Psoas muscle (tissue), 8 donors: ENCODE measurements around the gene TMPRSS3. TPM values are rescaled to one million over a fixed set of nuclear protein-coding genes. Genes with fewer than 3 reads are reported as not detected.

Experiments used
- ATAC-seq, 4 donors: fragments of 200-7000 bp; cut with Tn5 transposase; one replicate each; pipeline ENCODE4 v1.9.1; 2020; ENCODE audit warnings: moderate library complexity in 3 of 4, mild to moderate bottlenecking in 2 of 4
- DNase-seq, 2 donors: peaks; one replicate each; pipeline ENCODE4 v3.0.0-alpha.2; 2020
- H3K27ac ChIP-seq: fragments of 200-600 bp; one replicate; pipeline ENCODE4 v1.8.0; 2022
- H3K27me3 ChIP-seq, 3 donors: fragments of 200-600 bp in 1 of 3; one replicate each; pipeline versions ENCODE4 v1.6.1 to v1.8.0; 2013 to 2022; ENCODE audit warnings: low read length in 2 of 3, mild to moderate bottlenecking in 2 of 3, moderate library complexity in 1 of 3; ENCODE audit not compliant: insufficient read depth in 3 of 3
- H3K36me3 ChIP-seq, 2 donors: fragments of 200-600 bp in 1 of 2; one replicate each; pipeline versions ENCODE4 v1.6.1 to v1.8.0; 2013 to 2022; ENCODE audit warnings: low read depth in 1 of 2, mild to moderate bottlenecking in 1 of 2, moderate library complexity in 1 of 2; ENCODE audit not compliant: insufficient read depth in 1 of 2
- H3K4me1 ChIP-seq: fragments of 200-600 bp; one replicate; pipeline ENCODE4 v1.8.0; 2022
- H3K4me3 ChIP-seq: fragments of 200-600 bp; one replicate; pipeline ENCODE4 v1.8.0; 2022; ENCODE audit warnings: mild to moderate bottlenecking
- H3K9me3 ChIP-seq: fragments of 200-600 bp; one replicate; pipeline ENCODE4 v1.8.0; 2022
- WGBS, 3 donors: extraction: QIAGEN DNeasy Blood & Tissue Kit; methylation state at CpG; one replicate each; pipeline versions ENCODE4 v1.1.6 to v1.1.7; 2013; 5-methylcytosine and 5-hydroxymethylcytosine counted together
- intact Hi-C, 2 donors: fragments of 100-400 bp; cut with DNase I; formaldehyde crosslinking; loops; one replicate each; pipeline versions ENCODE4 v1.11.0 to v1.14.2; 2022
- polyA plus RNA-seq, 3 donors: library from polyadenylated mRNA; stranded (reverse); fragments of 200-250 nt; gene quantifications; one replicate each; pipeline ENCODE4 v1.2.3, GENCODE V29; 2013
- total RNA-seq, 4 donors: library from RNA; stranded (reverse); fragmentation: NEBNext Ultra II Directional in 2 of 4; extraction: Animal tissue kit (Norgen Biotek cat#: 25700) in 2 of 4; gene quantifications; one replicate each; pipeline versions ENCODE4 v1.2.1 to v1.2.4, GENCODE V29; 2021 to 2023
- TF ChIP-seq, protein P1 (sequence below): fragments of 200-600 bp; IDR thresholded peaks from one replicate; pipeline ENCODE4 v1.8.0; 2022; ENCODE audit warnings: antibody characterized with exemption
- donor health status: healthy with polysubstance abuse.
- donor health status: DM: no; HTN: no; CAD: no; lungs with moderate emphysema.
- donor health status: Bipolar disorder and iron deficiency.
- donor health status: healthy.
- donor health status: DM: yes; HTN: yes; CAD: no.
- donor health status: DM: no; HTN: no; CAD: no.
- donor health status: DM: no; HTN: no; CAD: no.
- donor health status: DM: yes; HTN: yes; CAD: no.

Gene TMPRSS3
- total and polyA plus RNA-seq, 7 donors: 0.25 TPM; not detected in 6

DNA sequence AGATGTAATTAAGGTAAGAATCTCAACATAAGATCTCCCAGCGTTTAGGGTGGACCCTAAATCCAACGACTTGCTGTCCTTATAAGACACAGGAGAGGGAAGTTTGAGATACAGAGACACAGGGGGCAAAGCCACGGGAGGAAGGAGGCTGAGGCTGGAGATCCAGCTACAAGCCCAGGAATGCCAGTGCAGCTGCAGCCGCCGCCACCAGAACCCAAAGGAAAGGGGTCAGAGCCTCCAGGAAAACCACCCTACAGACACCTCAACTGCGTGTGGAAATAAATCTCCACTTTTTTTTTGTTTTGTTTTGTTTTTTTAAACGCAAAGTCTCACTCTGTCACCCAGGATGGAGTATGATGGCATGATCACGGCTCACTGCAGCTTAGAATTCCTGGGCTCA is 17.4 kb downstream of the TMPRSS3 start:
- Histone ChIP-seq H3K9me3 (no peaks in the 10 kb centered on the region), H3K27ac (no peak overlapping the region), H3K36me3 (no peaks in the 10 kb centered on the region), H3K4me3 (no peak overlapping the region), H3K27me3 (peaks cover 0 to 28% (median 9%) of the 10 kb centered on the region in 3 donors), H3K4me1 (no peaks in the 10 kb centered on the region)
- intact Hi-C loops: no loop called here
- WGBS, 3 donors: 67 to 72% (median 72%) methylated on average over 8 of the region's 8 CpGs
- ATAC-seq: no peak
- TF ChIP-seq, protein P1, sequence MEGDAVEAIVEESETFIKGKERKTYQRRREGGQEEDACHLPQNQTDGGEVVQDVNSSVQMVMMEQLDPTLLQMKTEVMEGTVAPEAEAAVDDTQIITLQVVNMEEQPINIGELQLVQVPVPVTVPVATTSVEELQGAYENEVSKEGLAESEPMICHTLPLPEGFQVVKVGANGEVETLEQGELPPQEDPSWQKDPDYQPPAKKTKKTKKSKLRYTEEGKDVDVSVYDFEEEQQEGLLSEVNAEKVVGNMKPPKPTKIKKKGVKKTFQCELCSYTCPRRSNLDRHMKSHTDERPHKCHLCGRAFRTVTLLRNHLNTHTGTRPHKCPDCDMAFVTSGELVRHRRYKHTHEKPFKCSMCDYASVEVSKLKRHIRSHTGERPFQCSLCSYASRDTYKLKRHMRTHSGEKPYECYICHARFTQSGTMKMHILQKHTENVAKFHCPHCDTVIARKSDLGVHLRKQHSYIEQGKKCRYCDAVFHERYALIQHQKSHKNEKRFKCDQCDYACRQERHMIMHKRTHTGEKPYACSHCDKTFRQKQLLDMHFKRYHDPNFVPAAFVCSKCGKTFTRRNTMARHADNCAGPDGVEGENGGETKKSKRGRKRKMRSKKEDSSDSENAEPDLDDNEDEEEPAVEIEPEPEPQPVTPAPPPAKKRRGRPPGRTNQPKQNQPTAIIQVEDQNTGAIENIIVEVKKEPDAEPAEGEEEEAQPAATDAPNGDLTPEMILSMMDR: no peak
- no peak for DNase-seq

DNA sequence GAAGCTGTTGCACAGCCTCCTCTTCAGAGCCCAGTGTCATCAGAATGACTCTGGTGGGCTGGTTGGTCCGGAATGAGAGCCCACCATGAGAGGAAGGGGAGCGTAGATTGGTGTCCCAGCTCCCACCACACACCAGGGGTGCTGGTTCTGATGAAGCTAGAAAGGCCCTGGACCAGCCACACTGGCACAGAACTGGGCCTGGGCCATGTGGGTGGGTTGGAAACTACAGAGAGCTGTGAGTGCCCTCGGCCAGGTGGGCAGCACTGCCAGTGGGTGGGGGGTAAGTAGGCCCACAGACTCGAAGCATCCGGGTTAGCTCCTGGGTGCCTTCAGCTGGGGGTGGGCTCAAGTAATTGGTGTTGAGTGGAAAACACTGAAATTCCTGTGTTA is 17.9 kb downstream of the TMPRSS3 start:
- Histone ChIP-seq H3K36me3 (no peaks in the 10 kb centered on the region), H3K27ac (no peak overlapping the region), H3K9me3 (no peaks in the 10 kb centered on the region), H3K4me1 (no peaks in the 10 kb centered on the region), H3K4me3 (no peak overlapping the region), H3K27me3 (peaks cover 0 to 28% (median 7%) of the 10 kb centered on the region in 3 donors)
- intact Hi-C loops: no loop called here
- TF ChIP-seq, protein P1: no peak
- WGBS, 3 donors: 79 to 86% (median 83%) methylated on average over 5 of the region's 5 CpGs
- ATAC-seq (no peak), DNase-seq (no peak)

DNA sequence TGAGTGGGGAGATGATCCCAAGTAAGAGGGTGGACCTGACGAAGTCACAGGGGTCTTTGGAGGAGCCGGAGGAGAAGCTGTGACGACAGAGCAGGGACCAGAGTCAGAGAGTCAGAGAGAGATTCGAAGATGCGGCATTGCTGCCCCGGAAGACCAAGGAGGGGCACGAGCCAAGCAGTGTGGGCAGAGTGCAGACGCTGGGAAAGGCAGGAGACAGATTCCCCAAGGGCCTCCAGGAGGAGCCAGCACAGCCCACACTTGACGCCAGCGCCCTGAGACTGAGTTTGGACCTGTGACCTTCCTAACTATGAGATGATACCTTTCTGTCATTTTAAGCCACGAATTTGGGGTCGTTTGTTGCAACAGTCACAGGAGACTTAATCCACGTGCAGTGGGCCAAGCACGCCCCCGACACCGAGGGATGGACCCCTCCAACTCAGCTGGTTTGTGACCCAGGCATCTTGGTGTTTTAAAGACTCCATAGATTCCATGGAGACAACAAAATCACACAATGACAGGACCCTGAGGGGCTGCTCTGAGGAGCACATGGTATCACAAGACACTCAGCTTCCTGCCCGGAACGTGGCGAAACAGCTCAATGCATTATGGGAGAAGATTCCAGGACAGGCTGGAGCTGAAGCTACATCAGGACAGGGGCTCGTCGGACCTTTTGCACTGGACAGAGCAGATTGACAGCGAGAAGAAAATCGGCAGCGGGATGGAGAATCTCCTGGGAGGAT is 18.5 kb downstream of the TMPRSS3 start:
- 68 to 78% (median 73%) methylated on average over 24 of the region's 24 CpGs for WGBS, 3 donors

DNA sequence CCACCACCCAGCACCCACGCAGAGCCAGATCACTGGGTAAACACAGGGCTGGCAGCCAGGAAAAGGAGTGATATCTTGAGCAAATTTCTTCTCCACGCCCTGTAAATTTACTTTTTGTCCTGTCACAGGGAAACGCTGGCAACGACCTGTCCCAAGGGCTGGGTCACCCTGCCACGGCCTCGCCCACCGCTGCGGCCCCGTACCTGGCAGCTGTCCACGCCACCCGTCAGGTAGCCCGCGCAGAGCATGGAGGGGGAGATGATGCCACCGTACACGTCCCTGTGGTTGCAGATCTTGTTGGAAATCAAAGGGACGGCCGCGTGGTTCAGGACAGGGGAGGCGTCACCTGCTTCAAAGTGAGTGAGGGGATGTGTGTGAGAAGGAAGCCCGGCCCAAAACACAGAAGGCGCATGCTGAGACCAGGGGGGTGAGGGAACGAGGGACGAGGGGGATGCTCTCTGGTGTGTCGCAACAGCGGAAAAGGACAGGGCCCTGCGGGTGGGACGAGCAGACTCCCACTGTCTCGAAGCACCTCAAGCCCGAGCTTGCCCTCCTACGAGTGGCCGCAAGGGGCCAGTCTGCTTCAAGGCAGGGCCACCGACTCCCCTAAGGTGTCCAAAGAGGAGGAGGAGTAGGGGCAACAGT is 19.4 kb downstream of the TMPRSS3 start:
- peaks cover 0 to 28% (median 7%) of the 10 kb centered on the region in 3 donors for H3K27me3 ChIP-seq
- H3K9me3 ChIP-seq: no peaks in the 10 kb centered on the region
- no peaks in the 10 kb centered on the region for H3K36me3 ChIP-seq
- no peak overlapping the region for H3K4me3 ChIP-seq
- WGBS, 3 donors: 69 to 80% (median 71%) methylated on average over 32 of the region's 32 CpGs
- H3K27ac ChIP-seq: no peak overlapping the region
- DNase-seq (no peak), ATAC-seq (no peak)
- intact Hi-C loops: no loop called here
- no peaks in the 10 kb centered on the region for H3K4me1 ChIP-seq
- TF ChIP-seq, protein P1: peak; percentile 44

More for the DNA sequence above, 18.5 kb downstream of the TMPRSS3 start:
- Histone ChIP-seq H3K9me3 (no peaks in the 10 kb centered on the region), H3K27me3 (peaks cover 0 to 28% (median 7%) of the 10 kb centered on the region in 3 donors), H3K4me3 (no peak overlapping the region), H3K36me3 (no peaks in the 10 kb centered on the region), H3K27ac (no peak overlapping the region), H3K4me1 (no peaks in the 10 kb centered on the region)
- TF ChIP-seq, protein P1: no peak
- DNase-seq: no peak
- intact Hi-C loops: no loop called here
- no peak for ATAC-seq
